HepG2 (cell line): ENCODE results near the gene APOL4. TPM values are rescaled to one million over a fixed set of nuclear protein-coding genes. Genes with fewer than 3 reads are reported as not detected.

Experiments
- ATAC-seq: fragments of 200-7000 bp; cut with Tn5 transposase; 3 replicates; pipeline ENCODE4 v1.9.1; 2020; ENCODE audit warnings: mild to moderate bottlenecking, moderate library complexity
- BruUV-seq: library from RNA; stranded (reverse); fragments of 400-500 nt; replicated peaks from 2 replicates; lab custom pipeline; 2021; lab: Mats Ljungman, UMichigan
- CTCF ChIA-PET: fragments of 300-600 bp; formaldehyde crosslinking; extraction: SDS; loops from one replicate; lab custom pipeline; 2021; ENCODE audit warnings: low total read pairs, inconsistent platforms, low intra/inter-chr PET ratio; lab: Yijun Ruan, JAX
- POLR2A ChIA-PET: fragments of 350-600 bp; sonication (Branson Sonifier 250); formaldehyde crosslinking; loops from one replicate; lab custom pipeline; 2020; ENCODE audit warnings: antibody characterized with exemption, inconsistent platforms; lab: Yijun Ruan, JAX
- DNase-seq: peaks from one replicate; pipeline ENCODE4 v3.0.0-alpha.2; 2015; ENCODE audit warnings: low spot score
- FAIRE-seq: peaks from 3 replicates; lab custom pipeline; 2011; peaks lifted over from hg19 to GRCh38; lab: Jason Lieb, UNC
- H2AFZ ChIP-seq: one replicate; pipeline ENCODE4 v1.6.1; 2011; ENCODE audit warnings: low read length, inconsistent platforms
- H3K27ac ChIP-seq: fragments of 300-600 bp; 3 replicates; pipeline ENCODE4 v1.8.0; 2011; ENCODE audit warnings: mixed run types, mild to moderate bottlenecking, mixed read lengths, low read length, inconsistent platforms; ENCODE audit not compliant: insufficient read depth; ENCODE audit errors: extremely low read length
- H3K27me3 ChIP-seq, 2 experiments: fragments of 200-600 bp in 1 of 2; 2 replicates in 1 of 2; 3 replicates in 1 of 2; pipeline versions ENCODE4 v1.6.0 to v1.8.0; 2011; ENCODE audit warnings: low read length in 2 of 2, mild to moderate bottlenecking in 2 of 2, moderate library complexity in 2 of 2, inconsistent platforms in 1 of 2; ENCODE audit not compliant: insufficient read depth in 2 of 2, control insufficient read depth in 1 of 2
- H3K36me3 ChIP-seq, 2 experiments: fragments of 200-600 bp in 1 of 2; replicated peaks in 1 of 2; 2 replicates in 1 of 2; 3 replicates in 1 of 2; pipeline versions ENCODE4 v1.5.1 to v1.8.0; 2011; ENCODE audit warnings: low read length in 2 of 2, inconsistent platforms in 1 of 2; ENCODE audit not compliant: insufficient read depth in 2 of 2, control insufficient read depth in 1 of 2
- H3K4me1 ChIP-seq: 2 replicates; pipeline ENCODE4 v1.5.1; 2012; ENCODE audit warnings: low read length, inconsistent platforms; ENCODE audit not compliant: insufficient read depth
- H3K4me2 ChIP-seq: 2 replicates; pipeline ENCODE4 v1.6.0; 2011; ENCODE audit warnings: low read depth, low read length, inconsistent platforms
- H3K4me3 ChIP-seq, 3 experiments: fragments of 200-600 bp in 1 of 3; sonication (generic), shearing (Covaris generic) in 1 of 3; replicated peaks in 1 of 3; 2 replicates each; pipeline ENCODE4 v1.5.1; 2011 to 2016; ENCODE audit warnings: low read length in 3 of 3, inconsistent platforms in 2 of 3, low read depth in 2 of 3, mild to moderate bottlenecking in 2 of 3, control low read depth in 1 of 3, mixed read lengths in 1 of 3; ENCODE audit not compliant: insufficient read depth in 1 of 3
- H3K79me2 ChIP-seq: one replicate; pipeline ENCODE4 v1.6.1; 2011; ENCODE audit warnings: low read length, inconsistent platforms; ENCODE audit not compliant: insufficient read depth
- H3K9ac ChIP-seq: 2 replicates; pipeline ENCODE4 v1.6.0; 2011; ENCODE audit warnings: mild to moderate bottlenecking, low read depth, low read length, inconsistent platforms; ENCODE audit not compliant: insufficient read depth
- H3K9me3 ChIP-seq: 2 replicates; pipeline ENCODE4 v1.5.1; 2012; ENCODE audit warnings: mild to moderate bottlenecking, low read length
- H4K20me1 ChIP-seq: 2 replicates; pipeline ENCODE4 v1.6.0; 2011; ENCODE audit warnings: inconsistent platforms, mild to moderate bottlenecking, low read length, moderate library complexity; ENCODE audit not compliant: insufficient read depth
- BATF2 ChIP-seq: sonication (generic); formaldehyde crosslinking; IDR thresholded peaks from 2 replicates; pipeline ENCODE4 v1.8.0; 2022; ENCODE audit warnings: mild to moderate bottlenecking, missing genetic modification reagents, moderate library complexity
- FOXO4 ChIP-seq: sonication (generic); formaldehyde crosslinking; conservative IDR thresholded peaks from 2 replicates; pipeline ENCODE4 v1.8.1; 2023; ENCODE audit warnings: missing genetic modification reagents
- HMG20B ChIP-seq: conservative IDR thresholded peaks from 2 replicates; pipeline ENCODE4 v1.6.1; 2016; ENCODE audit warnings: missing genetic modification reagents, missing compliant biosample characterization
- IRX3 ChIP-seq: sonication (generic); formaldehyde crosslinking; IDR thresholded peaks from 2 replicates; pipeline ENCODE4 v1.8.1; 2023; ENCODE audit warnings: mild to moderate bottlenecking, low read depth, missing genetic modification reagents, borderline replicate concordance
- MED1 ChIP-seq: sonication (generic); formaldehyde crosslinking; IDR thresholded peaks from 2 replicates; pipeline ENCODE4 v1.4.0; 2020; ENCODE audit warnings: missing genetic modification reagents
- MLLT10 ChIP-seq: sonication (generic); formaldehyde crosslinking; IDR thresholded peaks from 2 replicates; pipeline ENCODE4 v1.4.0; 2020; ENCODE audit warnings: missing genetic modification reagents
- POLR2A ChIP-seq, 2 experiments: IDR thresholded peaks; 2 replicates each; pipeline ENCODE4 v1.6.1; 2011; ENCODE audit warnings: low read depth in 2 of 2, low read length in 2 of 2, mild to moderate bottlenecking in 1 of 2, moderate library complexity in 1 of 2; ENCODE audit not compliant: insufficient read depth in 1 of 2
- PTBP1 ChIP-seq: fragments of 200-400 bp; formaldehyde crosslinking; IDR thresholded peaks from 2 replicates; pipeline ENCODE4 v1.6.1; 2018; ENCODE audit warnings: low read length, low read depth; ENCODE audit not compliant: poor library complexity, severe bottlenecking
- RERE ChIP-seq: IDR thresholded peaks from 2 replicates; pipeline ENCODE4 v1.6.1; 2016; ENCODE audit warnings: low read depth, missing genetic modification reagents, missing compliant biosample characterization
- SMAD9 ChIP-seq: sonication (generic); formaldehyde crosslinking; IDR thresholded peaks from 2 replicates; pipeline ENCODE4 v1.5.1; 2020; ENCODE audit warnings: mild to moderate bottlenecking, missing genetic modification reagents
- ZNF317 ChIP-seq: sonication (generic); formaldehyde crosslinking; IDR thresholded peaks from 2 replicates; pipeline ENCODE4 v1.5.0; 2020; ENCODE audit warnings: mild to moderate bottlenecking, missing genetic modification reagents
- ZNF740 ChIP-seq: sonication (generic); formaldehyde crosslinking; IDR thresholded peaks from 2 replicates; pipeline ENCODE4 v1.4.0; 2020; ENCODE audit warnings: missing genetic modification reagents
- ZNF850 ChIP-seq: sonication (generic); formaldehyde crosslinking; conservative IDR thresholded peaks from 2 replicates; pipeline ENCODE4 v1.9.0; 2021; ENCODE audit warnings: mild to moderate bottlenecking, missing genetic modification reagents
- WGBS: methylation state at CpG from one replicate; pipeline ENCODE4 v1.1.6; 2017; ENCODE audit warnings: low lambda C conversion rate; 5-methylcytosine and 5-hydroxymethylcytosine counted together
- in situ Hi-C: cut with HindIII; loops from 2 replicates; pipeline ENCODE4 v1.10.0; 2017; ENCODE audit warnings: low pct_unique_long_range_greater_than_20kb; ENCODE audit not compliant: extremely low pct_ligation_motif_present
- intact Hi-C: fragments of 100-400 bp; cut with micrococcal nuclease; formaldehyde crosslinking; loops from one replicate; pipeline ENCODE4 v1.10.0; 2022; ENCODE audit not compliant: unreplicated experiment
- polyA plus RNA-seq, 8 experiments: library from polyadenylated mRNA; depleted of rRNA in 3 of 8; stranded (reverse) in 7 of 8; unstranded in 1 of 8; fragments of >200 nt; fragmentation: Illumina TruSeq in 4 of 8; extraction: Trizol in 4 of 8; gene quantifications; 2 replicates each; pipeline versions ENCODE4 v1.2.1 to v1.2.3, GENCODE V29; 2011 to 2016; ENCODE audit warnings: low read depth in 4 of 8, missing spikeins in 1 of 8, mixed read lengths in 1 of 8; ENCODE audit not compliant: insufficient read depth in 1 of 8
- total RNA-seq, 5 experiments: library from RNA; depleted of rRNA; stranded (reverse); fragments of >200 nt; fragmentation: Illumina TruSeq; extraction: Trizol; gene quantifications; 2 replicates each; pipeline ENCODE4 v1.2.3, GENCODE V29; 2016; ENCODE audit warnings: low read depth in 1 of 5

The APOL4 gene
- total and polyA plus RNA-seq, 2 of the 13 experiments (the other 11 are each of a cell fraction or from before 2014, with no cell fraction given): 0.77 to 2.8 TPM

- TF ChIP-seq FOXO4 (CRISPR knock-in tag) (no peak), MED1 (CRISPR knock-in tag) (no peak), PTBP1 (no peak), IRX3 (CRISPR knock-in tag) (no peak), HMG20B (no peak), BATF2 (no peak), ZNF850 (no peak), MLLT10 (CRISPR knock-in tag) (no peak), ZNF740 (CRISPR knock-in tag) (no peak), ZNF317 (CRISPR knock-in tag) (peak; percentile 78), SMAD9 (CRISPR knock-in tag) (no peak)
Measured at GRCh38 chr22:36226189-36226588, 24.6 kb upstream of the APOL4 start (continued).

GRCh38 chr22:36225333-36225922, 23.8 kb upstream of the APOL4 start:
- H3K27ac ChIP-seq: no peak overlapping the region
- no peak overlapping the region for H3K9ac ChIP-seq
- H4K20me1 ChIP-seq: no peaks in the 10 kb centered on the region
- DNase-seq (no peak), ATAC-seq (no peak), FAIRE-seq (no peak)
- H3K27me3 ChIP-seq: no peaks in the 10 kb centered on the region
- no TSS peak for BruUV-seq
- H3K9me3 ChIP-seq: no peaks in the 10 kb centered on the region
- ChIA-PET POLR2A (no interaction called here), CTCF (no interaction called here)
- H3K4me2 ChIP-seq: no peak overlapping the region
- peaks cover 48% of the 10 kb centered on the region for H3K4me1 ChIP-seq
- peak in 1 of 2 experiments; percentile 38; a peak in 1 of 4 replicates for TF ChIP-seq POLR2A (IDR thresholded peaks at IDR 0.05; ENCODE audit: insufficient read depth in 1 of 2, low read depth in 2 of 2, low read length in 2 of 2)
- TF ChIP-seq RERE: no peak
- intact Hi-C loops: no loop called here
- no peak overlapping the region for H2AFZ ChIP-seq
- H3K79me2 ChIP-seq: no peaks in the 10 kb centered on the region
- in situ Hi-C loops: loop anchor here (10.0 kb wide), 1 partner anchor 81 kb away; no protein-coding TSS in a partner anchor
- H3K36me3 ChIP-seq: peaks cover 8 to 15% of the 10 kb centered on the region in 2 experiments; a peak in 4 of 5 replicates
- WGBS: 90% methylated on average over 9 of the region's 9 CpGs
- no peak overlapping the region for H3K4me3 ChIP-seq
